ENCODE measurements around the gene ATR.
"Not testable (repeated sequence)": the region's sequence is repeated elsewhere in the genome, so short reads cannot be mapped to it uniquely, and the experiment has no call there.

Gene ATR
- 106 to 201 (median 152) reads per million in 3 experiments for total RNA-seq

GRCh38 chr3:142578329-142579223 lies at the start of gene ATR:
Gene ATR, minus strand, starts transcription at chr3:142578733. Its CDS starts 29 bp downstream, at chr3:142578704.
- peak; percentile 95 for DNase-seq

- no peak for DNase-seq
These were observed 48.4 kb upstream of the ATR start for GRCh38 chr3:142626971-142627370.

GRCh38 chr3:142625153-142625440 lies 46.6 kb upstream of the ATR start:
- no peak for DNase-seq

DNA sequence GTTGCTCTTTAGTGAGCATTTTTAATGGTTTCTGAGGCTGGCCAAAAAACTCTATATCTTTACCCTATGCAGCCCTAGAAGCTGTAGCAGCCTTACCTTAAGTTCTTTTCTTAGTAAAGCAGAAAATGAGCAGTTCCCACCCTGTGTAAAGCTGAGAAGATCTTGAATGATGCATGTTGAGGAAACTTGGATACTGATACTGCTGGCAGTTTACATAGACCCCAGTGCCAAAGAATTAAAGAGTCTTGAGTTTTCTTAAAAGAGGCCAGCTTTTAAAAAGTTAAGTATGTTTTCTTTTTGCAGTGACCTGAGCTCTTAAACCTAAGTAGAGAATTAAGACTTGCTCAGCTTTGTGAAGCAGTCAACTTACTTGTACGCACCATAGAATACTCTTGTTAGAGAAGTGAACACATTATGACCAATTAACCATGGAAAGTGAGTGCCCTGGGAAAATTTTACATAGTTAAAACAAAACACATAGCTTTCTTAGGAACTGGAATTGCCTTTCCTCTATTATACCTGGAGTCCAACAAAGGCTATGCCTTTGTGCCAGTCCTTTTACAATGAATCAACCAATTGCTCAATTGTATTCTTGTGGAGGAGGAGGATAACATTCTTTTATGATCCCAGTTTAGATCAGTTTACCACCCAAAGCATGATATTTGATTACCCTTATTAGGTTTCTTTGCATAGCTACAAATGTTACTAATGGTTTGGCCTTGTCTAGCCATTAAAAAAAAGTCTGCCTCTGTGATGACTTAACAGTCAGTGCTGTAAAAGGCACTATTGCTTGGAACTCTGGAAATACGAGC lies 46.0 kb upstream of the ATR start:
- DNase-seq: no peak

- no peak for DNase-seq
These were observed 44.7 kb upstream of the ATR start for GRCh38 chr3:142623194-142623593.

GRCh38 chr3:142622405-142622804 lies 43.9 kb upstream of the ATR start:
- DNase-seq: no peak

DNA sequence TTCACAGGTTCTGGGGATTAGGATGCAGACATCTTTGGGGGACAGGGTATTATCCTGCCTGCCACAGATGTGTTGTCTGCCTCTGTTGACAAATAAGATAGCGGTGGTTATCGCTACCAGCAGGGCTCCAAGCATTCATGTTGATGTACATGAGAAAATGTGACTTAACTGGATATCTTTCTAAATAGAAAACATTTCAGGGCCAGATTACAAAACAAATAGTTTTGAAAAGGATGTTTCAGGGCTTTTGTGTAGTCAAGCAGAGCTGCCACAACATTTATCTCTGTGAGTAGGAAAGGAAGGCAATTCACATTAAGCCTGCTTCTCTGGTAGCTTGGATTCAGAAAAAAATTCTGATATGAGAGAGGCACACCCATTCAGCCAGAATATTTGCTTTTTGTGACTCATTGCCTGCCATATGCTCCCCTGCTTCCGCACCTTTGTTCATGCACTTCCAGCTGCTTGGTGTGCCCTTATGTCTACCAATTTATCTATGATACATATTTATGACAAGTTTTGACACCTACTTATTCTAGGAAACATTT lies 40.5 kb upstream of the ATR start:
- DNase-seq: no peak

- no peak for DNase-seq
These were observed 36.6 kb upstream of the ATR start for GRCh38 chr3:142615171-142615570.

DNA sequence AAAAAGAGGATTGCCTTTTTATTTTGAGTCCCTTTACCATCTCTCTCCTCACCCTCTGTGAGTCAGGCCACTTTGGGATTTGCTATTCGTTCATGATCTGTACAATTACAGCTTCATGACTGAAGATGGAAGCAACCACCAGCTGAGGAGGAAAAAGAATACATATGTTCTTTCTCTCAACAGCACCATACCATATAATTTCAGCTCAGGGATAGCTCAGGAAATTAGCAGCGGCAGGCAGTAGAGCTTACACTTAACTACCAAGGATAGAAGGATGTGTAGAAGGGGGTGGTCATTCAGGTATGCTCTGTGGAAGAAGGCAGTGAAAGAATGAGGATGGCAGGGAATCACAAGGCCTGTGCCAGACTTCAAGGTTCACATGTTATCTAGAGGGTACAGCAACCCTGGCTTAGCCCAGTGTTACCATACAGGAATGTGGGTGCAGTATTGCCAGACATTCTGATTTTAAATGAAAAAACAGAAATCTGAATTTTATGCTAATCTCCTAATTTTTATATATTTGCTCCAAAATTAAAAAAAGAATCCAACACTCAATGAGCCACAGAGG lies 35.6 kb upstream of the ATR start:
- no peak for DNase-seq

- DNase-seq: no peak
These were observed 35.0 kb upstream of the ATR start for GRCh38 chr3:142613491-142613890.

DNA sequence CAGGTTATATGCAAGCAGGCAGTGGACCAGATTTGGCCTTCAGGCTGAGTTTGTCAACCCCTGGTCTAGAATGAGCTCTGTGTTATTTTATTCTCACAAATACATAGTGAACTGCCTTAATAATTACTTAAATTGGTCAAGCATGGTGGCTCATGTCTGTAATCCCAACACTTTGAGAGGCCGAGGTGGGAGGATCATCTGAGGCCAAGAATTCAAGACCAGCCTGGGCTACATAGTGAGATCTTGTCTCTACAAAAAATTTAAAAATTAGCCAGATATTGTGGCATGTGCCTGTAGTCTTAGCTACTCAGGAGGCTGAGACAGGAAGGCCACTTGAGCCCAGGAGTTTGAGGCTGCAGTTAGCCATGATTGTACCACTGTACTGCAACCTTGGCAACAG lies 32.7 kb upstream of the ATR start:
- DNase-seq: no peak

GRCh38 chr3:142609136-142609535 lies 30.6 kb upstream of the ATR start:
- no peak for DNase-seq

DNA sequence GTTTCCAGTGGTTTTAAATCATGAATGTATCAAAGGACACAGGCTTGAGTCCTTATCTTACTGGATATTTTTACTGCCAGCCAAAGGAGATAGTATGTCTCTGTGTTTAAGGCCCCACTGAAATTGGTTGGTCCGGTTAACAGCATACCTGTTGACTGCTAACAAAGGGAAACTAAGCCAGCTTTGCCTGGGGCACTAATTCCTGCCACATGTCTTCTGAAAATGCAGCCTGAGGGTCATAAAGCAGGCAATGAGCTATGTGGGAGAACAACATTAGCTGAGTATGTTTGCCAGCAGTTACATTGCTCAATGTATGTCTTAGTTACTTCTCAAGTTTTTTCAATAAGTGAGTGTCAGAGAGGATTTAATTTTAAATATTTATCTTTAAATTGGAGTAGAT lies 30.1 kb upstream of the ATR start:
- no peak for DNase-seq

- DNase-seq: no peak
These were observed 26.4 kb upstream of the ATR start for GRCh38 chr3:142604940-142605339.

- DNase-seq: not testable (repeated sequence)
These were observed 24.8 kb upstream of the ATR start for GRCh38 chr3:142603386-142603705.

DNA sequence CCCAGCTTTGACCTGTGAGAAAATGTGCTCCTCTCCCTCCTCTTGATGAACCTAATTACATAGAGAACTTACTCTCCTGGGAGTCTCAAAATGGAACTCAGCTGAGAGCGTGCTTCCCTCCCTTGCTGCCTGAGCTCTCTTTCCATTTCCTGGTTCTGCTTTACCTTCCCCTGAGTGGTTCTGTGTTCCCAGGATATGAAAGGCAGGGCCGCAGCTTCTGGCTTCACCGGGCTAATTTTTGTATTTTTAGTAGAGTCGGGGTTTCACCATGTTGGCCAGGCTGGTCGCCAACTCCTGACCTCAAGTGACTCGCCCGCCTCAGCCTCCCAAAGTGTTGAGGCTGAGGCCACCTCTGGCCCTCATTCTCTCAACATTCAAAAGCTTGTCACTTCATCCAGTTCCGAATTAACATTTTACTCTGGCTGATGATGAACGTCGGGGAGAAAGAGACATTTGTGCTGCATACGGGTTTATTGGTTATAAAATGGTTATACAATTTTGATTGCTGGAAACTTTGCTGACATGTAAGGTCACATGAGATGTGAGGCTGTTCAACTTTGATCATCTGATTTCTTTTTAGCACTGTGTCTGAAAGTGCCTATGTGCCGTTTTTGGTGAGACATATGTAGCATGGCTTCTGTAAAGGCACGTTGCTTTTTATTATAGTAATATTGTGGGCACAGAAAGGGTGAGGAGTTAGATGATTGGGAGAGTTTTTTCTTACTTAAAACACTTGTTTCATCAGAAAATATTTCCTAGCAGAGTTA lies 24.3 kb upstream of the ATR start:
- DNase-seq: no peak

GRCh38 chr3:142601713-142602112 lies 23.2 kb upstream of the ATR start:
- no peak for DNase-seq

GRCh38 chr3:142597906-142598305 lies 19.4 kb upstream of the ATR start:
- no peak for DNase-seq

- DNase-seq: no peak
These were observed 18.2 kb upstream of the ATR start for GRCh38 chr3:142596726-142597088.

DNA sequence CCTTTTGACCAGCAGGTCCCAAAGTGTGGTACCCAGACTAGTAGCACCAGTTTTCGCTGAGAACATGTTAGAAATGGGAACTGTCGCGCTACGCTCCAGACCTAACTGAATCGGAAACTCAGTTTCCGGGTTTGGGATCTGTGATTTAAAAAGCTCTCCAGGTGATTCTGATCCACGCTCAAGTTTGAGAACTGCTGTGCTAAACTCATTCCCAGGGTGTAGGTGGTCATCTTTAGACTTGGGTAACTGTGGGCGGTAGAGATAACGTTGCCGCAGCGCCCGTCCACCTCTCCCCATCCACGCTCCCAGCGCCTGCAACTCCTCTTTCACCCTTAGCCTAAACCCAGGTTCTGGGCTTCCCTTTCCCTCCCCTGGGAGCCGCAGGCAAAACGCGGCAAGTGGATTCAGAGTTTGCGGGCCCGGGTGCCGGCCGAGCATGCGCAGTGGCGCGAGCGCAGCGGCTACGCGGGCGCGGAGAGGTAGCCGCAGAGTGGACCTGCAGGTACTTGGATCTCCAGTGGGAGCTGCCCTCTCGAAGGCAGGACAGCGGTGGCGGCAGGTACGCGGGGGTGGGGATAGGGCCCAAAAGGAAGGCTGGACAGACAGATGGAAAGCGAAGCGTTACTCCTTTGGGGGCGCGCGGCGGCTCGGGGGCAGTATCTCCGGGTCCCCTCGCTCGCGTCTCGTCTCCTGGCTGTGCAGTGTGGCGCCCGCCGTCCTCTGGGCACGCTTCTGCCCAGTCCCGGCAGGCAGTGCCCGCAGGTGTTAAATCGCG lies 17.6 kb upstream of the ATR start, which contains the start of gene PLS1:
PLS1 (plus strand) TSS at position 443 of the 775 bp plus-strand sequence. CDS start 67,845 bp downstream, outside the sequence.
- DNase-seq: peak; percentile 83

DNA sequence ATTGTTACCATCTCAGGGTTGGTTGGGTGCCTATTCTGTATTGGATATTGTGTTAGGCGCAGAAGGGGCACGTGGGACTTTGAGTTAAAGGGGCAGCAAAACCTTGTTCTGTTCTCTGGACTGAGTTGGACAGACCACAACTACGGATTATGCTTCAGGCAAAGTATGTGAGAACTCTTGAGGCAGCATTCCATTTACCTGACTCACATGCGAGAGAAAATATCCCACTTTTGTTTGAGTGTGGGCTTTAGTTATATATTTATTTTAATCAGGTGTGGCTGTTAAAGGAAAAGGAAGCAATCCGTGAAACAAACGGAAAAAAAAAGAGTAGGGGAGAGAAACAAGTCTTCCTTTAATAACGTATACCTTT lies 17.0 kb upstream of the ATR start:
- no peak for DNase-seq

DNA sequence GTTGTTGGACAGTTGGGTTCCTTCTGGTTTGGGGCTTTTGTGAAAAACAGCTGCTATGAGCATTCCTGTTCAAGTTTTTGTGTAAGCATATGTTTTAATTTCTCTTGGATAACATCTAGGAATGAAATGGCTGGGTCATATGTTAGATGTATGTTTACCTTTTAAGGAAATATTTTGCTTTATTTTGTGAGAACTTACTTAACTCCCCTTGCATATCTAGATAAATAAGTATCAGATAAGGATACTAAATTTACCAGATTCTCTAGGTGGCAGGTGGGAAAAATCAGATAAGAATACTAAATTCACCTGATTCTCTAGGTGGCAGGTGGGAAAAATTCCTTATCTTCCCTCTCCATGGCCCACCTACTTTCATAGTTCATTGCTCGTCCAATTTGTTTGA lies 16.6 kb upstream of the ATR start:
- DNase-seq: no peak

All from central memory CD4-positive, alpha-beta T cell (primary cell).